ENCODE data around the gene EXOC4.
"Not testable (repeated sequence)": the region's sequence is repeated elsewhere in the genome, so short reads cannot be mapped to it uniquely, and the experiment has no call there.

The EXOC4 gene

GRCh38 chr7:133873631-133874030, 620.8 kb downstream of the EXOC4 start:
- DNase-seq (ENCODE audit: low spot score) = no peak

GRCh38 chr7:133883591-133883990, 630.7 kb downstream of the EXOC4 start:
- no peak for DNase-seq (ENCODE audit: low spot score)

- DNase-seq (ENCODE audit: low spot score) = no peak
Observed at GRCh38 chr7:133885213-133885612, 632.3 kb downstream of the EXOC4 start.

GRCh38 chr7:133886086-133886485, 633.2 kb downstream of the EXOC4 start:
- no peak for DNase-seq (ENCODE audit: low spot score)

- no peak for DNase-seq (ENCODE audit: low spot score)
Observed at GRCh38 chr7:133886797-133887196, 633.9 kb downstream of the EXOC4 start.

GRCh38 chr7:133887459-133887858, 634.6 kb downstream of the EXOC4 start:
- DNase-seq (ENCODE audit: low spot score) = no peak

- DNase-seq (ENCODE audit: low spot score) = no peak
Observed at GRCh38 chr7:133888061-133888930, 635.4 kb downstream of the EXOC4 start.

GRCh38 chr7:133904776-133905175, 651.9 kb downstream of the EXOC4 start:
- DNase-seq (ENCODE audit: low spot score) = no peak

- DNase-seq (ENCODE audit: low spot score) = not testable (repeated sequence)
Observed at GRCh38 chr7:133906553-133906952, 653.7 kb downstream of the EXOC4 start.

- no peak for DNase-seq (ENCODE audit: low spot score)
Observed at GRCh38 chr7:133910761-133911160, 657.9 kb downstream of the EXOC4 start.

GRCh38 chr7:133911724-133912123, 658.8 kb downstream of the EXOC4 start:
- DNase-seq (ENCODE audit: low spot score) = no peak

- DNase-seq (ENCODE audit: low spot score) = peak; percentile 51
Observed at GRCh38 chr7:133912916-133913697, 660.2 kb downstream of the EXOC4 start.

- no peak for DNase-seq (ENCODE audit: low spot score)
Observed at GRCh38 chr7:133916621-133917020, 663.7 kb downstream of the EXOC4 start.

GRCh38 chr7:133919810-133920209, 666.9 kb downstream of the EXOC4 start:
- DNase-seq (ENCODE audit: low spot score) = no peak

- DNase-seq (ENCODE audit: low spot score) = no peak
Observed at GRCh38 chr7:133921635-133922182, 668.8 kb downstream of the EXOC4 start.

GRCh38 chr7:133923974-133924373, 671.1 kb downstream of the EXOC4 start:
- no peak for DNase-seq (ENCODE audit: low spot score)

- DNase-seq (ENCODE audit: low spot score) = no peak
Observed at GRCh38 chr7:133931053-133931452, 678.2 kb downstream of the EXOC4 start.

- DNase-seq (ENCODE audit: low spot score) = no peak
Observed at GRCh38 chr7:133932591-133932990, 679.7 kb downstream of the EXOC4 start.

GRCh38 chr7:133934262-133934976, 681.5 kb downstream of the EXOC4 start:
- DNase-seq (ENCODE audit: low spot score) = no peak

- no peak for DNase-seq (ENCODE audit: low spot score)
Observed at GRCh38 chr7:133934977-133935330, 682.1 kb downstream of the EXOC4 start.

GRCh38 chr7:133936074-133936473, 683.2 kb downstream of the EXOC4 start:
- DNase-seq (ENCODE audit: low spot score) = no peak

GRCh38 chr7:133937786-133938185, 684.9 kb downstream of the EXOC4 start:
- DNase-seq (ENCODE audit: low spot score) = no peak

All from RKO (cell line).